Ovary (tissue), 3 donors: Measurements from ENCODE around the gene JAG2.
"Not testable (repeated sequence)": the region's sequence is repeated elsewhere in the genome, so short reads cannot be mapped to it uniquely, and the experiment has no call there.

Experiments used
- POLR2A ChIP-seq: fragments of 450-650 bp; IDR thresholded peaks from one replicate; pipeline ENCODE4 v1.6.1; 2017; ENCODE audit warnings: antibody characterized with exemption, mild to moderate bottlenecking, moderate library complexity
- TF ChIP-seq, protein P1 (sequence below), 3 donors: fragments of 450-650 bp in 2 of 3; fragments of 200-600 bp in 1 of 3; IDR thresholded peaks; one replicate each; pipeline versions ENCODE4 v1.5.1 to v1.8.0; 2016 to 2022; ENCODE audit warnings: antibody characterized with exemption in 3 of 3, mild to moderate bottlenecking in 1 of 3
- donor health status: DM: no; HTN: no; CAD: no.

DNA sequence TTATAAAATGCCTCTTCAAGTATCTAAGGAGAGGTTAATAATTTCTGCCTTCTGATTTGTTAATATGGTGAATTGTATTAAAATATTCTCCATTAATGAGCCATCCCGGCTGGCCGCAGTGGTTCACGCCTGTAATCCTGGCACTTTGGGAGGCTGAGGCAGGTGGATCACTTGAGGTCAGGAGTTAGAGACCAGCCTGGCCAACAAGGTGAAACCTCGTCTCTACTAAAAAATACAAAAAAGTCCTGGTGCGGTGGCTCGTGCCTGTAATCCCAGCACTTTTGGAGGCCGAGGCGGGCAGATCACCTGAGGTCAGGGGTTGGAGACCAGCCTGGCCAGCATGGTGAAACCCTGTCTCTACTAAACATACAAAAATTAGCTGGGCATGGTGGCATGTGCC is 59.3 kb downstream of the JAG2 start:
- TF ChIP-seq, protein P1, sequence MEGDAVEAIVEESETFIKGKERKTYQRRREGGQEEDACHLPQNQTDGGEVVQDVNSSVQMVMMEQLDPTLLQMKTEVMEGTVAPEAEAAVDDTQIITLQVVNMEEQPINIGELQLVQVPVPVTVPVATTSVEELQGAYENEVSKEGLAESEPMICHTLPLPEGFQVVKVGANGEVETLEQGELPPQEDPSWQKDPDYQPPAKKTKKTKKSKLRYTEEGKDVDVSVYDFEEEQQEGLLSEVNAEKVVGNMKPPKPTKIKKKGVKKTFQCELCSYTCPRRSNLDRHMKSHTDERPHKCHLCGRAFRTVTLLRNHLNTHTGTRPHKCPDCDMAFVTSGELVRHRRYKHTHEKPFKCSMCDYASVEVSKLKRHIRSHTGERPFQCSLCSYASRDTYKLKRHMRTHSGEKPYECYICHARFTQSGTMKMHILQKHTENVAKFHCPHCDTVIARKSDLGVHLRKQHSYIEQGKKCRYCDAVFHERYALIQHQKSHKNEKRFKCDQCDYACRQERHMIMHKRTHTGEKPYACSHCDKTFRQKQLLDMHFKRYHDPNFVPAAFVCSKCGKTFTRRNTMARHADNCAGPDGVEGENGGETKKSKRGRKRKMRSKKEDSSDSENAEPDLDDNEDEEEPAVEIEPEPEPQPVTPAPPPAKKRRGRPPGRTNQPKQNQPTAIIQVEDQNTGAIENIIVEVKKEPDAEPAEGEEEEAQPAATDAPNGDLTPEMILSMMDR (IDR thresholded peaks at IDR 0.05), result not testable (repeated sequence)
- TF ChIP-seq POLR2A, result not testable (repeated sequence)
